ENCODE results near the gene GIMAP7.

DNA sequence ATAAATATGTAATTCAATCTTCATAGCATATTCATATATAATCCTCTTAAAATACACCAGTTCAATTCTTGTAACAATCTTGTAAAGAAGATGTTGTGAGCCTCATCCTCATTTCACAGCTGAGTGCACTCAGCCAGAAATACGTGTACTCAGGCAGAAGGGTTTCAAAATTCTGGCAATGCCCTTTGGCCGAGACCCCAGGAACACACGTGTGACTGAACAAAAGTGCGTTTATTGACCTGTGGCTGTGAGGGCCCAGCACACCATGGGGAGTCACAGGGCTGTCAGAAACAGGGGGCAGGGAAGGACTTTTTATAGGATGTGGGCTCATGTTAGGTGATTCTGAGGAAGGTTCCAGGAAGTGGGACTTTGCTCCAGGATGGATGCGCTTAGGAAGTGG, 42.8 kb upstream of the GIMAP7 start:
- TF ChIP-seq CTCF (IDR thresholded peaks at IDR 0.05) (no peak), EZH2 (IDR thresholded peaks at IDR 0.05; ENCODE audit: borderline replicate concordance, insufficient read depth, low read depth, low read length, poor library complexity, severe bottlenecking) (no peak)
